Measurements from ENCODE around the gene CDKN2B. TPM values are rescaled to one million over a fixed set of nuclear protein-coding genes. Genes with fewer than 3 reads are reported as not detected.
A peak's percentile ranks its signal among the peaks of the same experiment; 100 is the strongest.

CDKN2B gene
- total RNA-seq, 1 donor from 2014 or later: 252 TPM

GRCh38 chr9:22041775-22042174 lies 32.7 kb upstream of the CDKN2B start:
- no peak for DNase-seq (ENCODE audit: low spot score)
- no peaks in the 10 kb centered on the region for H3K9me3 Mint-ChIP-seq (ENCODE audit: low read depth)
- no peak overlapping the region for H3K4me3 Mint-ChIP-seq (ENCODE audit: unreplicated experiment)
- TF ChIP-seq, protein P1, sequence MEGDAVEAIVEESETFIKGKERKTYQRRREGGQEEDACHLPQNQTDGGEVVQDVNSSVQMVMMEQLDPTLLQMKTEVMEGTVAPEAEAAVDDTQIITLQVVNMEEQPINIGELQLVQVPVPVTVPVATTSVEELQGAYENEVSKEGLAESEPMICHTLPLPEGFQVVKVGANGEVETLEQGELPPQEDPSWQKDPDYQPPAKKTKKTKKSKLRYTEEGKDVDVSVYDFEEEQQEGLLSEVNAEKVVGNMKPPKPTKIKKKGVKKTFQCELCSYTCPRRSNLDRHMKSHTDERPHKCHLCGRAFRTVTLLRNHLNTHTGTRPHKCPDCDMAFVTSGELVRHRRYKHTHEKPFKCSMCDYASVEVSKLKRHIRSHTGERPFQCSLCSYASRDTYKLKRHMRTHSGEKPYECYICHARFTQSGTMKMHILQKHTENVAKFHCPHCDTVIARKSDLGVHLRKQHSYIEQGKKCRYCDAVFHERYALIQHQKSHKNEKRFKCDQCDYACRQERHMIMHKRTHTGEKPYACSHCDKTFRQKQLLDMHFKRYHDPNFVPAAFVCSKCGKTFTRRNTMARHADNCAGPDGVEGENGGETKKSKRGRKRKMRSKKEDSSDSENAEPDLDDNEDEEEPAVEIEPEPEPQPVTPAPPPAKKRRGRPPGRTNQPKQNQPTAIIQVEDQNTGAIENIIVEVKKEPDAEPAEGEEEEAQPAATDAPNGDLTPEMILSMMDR (IDR thresholded peaks at IDR 0.05): no peak
- no peaks in the 10 kb centered on the region for H3K27me3 Mint-ChIP-seq (ENCODE audit: low read depth)
- H3K27ac Mint-ChIP-seq (ENCODE audit: unreplicated experiment): peak overlapping the region; percentile 22
- H3K4me1 Mint-ChIP-seq (ENCODE audit: low read depth): peaks cover 50% of the 10 kb centered on the region
- H3K36me3 Mint-ChIP-seq (ENCODE audit: low read depth): no peaks in the 10 kb centered on the region

- Mint-ChIP-seq H3K4me3 (ENCODE audit: unreplicated experiment) (no peak overlapping the region), H3K4me1 (ENCODE audit: low read depth) (peaks cover 50% of the 10 kb centered on the region), H3K9me3 (ENCODE audit: low read depth) (no peaks in the 10 kb centered on the region), H3K36me3 (ENCODE audit: low read depth) (no peaks in the 10 kb centered on the region), H3K27me3 (ENCODE audit: low read depth) (no peaks in the 10 kb centered on the region), H3K27ac (ENCODE audit: unreplicated experiment) (peak overlapping the region; percentile 86)
- no peak for DNase-seq (ENCODE audit: low spot score)
- TF ChIP-seq, protein P1 (IDR thresholded peaks at IDR 0.05): no peak
These were observed 32.2 kb upstream of the CDKN2B start for GRCh38 chr9:22041344-22041743.

- Mint-ChIP-seq H3K4me3 (ENCODE audit: unreplicated experiment) (no peak overlapping the region), H3K27ac (ENCODE audit: unreplicated experiment) (peak overlapping the region; percentile 86), H3K36me3 (ENCODE audit: low read depth) (no peaks in the 10 kb centered on the region), H3K4me1 (ENCODE audit: low read depth) (peaks cover 50% of the 10 kb centered on the region), H3K27me3 (ENCODE audit: low read depth) (no peaks in the 10 kb centered on the region), H3K9me3 (ENCODE audit: low read depth) (no peaks in the 10 kb centered on the region)
- TF ChIP-seq, protein P1 (IDR thresholded peaks at IDR 0.05): no peak
- DNase-seq (ENCODE audit: low spot score): no peak
These were observed 31.7 kb upstream of the CDKN2B start for GRCh38 chr9:22040760-22041159.

DNA sequence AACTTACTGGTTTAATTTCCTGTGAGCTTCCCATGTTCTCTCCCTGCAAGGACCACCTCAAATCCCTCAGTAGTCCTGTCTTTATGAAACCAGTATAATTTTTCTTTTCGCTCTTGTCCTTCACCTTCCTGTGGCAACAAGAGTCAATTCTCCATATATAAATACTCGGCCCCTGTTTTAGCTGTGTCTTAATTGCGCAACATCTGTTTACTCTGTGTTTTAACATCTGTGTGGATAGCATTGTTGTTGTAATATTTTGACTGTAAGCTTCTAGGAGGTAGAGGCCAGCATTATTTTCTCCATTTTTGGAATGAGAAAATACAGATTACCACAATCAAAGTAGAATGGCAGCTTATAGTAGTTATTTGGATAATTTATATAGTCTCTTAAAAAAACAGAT lies 30.2 kb upstream of the CDKN2B start:
- Mint-ChIP-seq H3K4me3 (ENCODE audit: unreplicated experiment) (no peak overlapping the region), H3K36me3 (ENCODE audit: low read depth) (no peaks in the 10 kb centered on the region), H3K4me1 (ENCODE audit: low read depth) (peaks cover 42% of the 10 kb centered on the region), H3K27ac (ENCODE audit: unreplicated experiment) (no peak overlapping the region), H3K9me3 (ENCODE audit: low read depth) (no peaks in the 10 kb centered on the region), H3K27me3 (ENCODE audit: low read depth) (no peaks in the 10 kb centered on the region)
- TF ChIP-seq, protein P1 (IDR thresholded peaks at IDR 0.05): no peak
- DNase-seq (ENCODE audit: low spot score): no peak

DNA sequence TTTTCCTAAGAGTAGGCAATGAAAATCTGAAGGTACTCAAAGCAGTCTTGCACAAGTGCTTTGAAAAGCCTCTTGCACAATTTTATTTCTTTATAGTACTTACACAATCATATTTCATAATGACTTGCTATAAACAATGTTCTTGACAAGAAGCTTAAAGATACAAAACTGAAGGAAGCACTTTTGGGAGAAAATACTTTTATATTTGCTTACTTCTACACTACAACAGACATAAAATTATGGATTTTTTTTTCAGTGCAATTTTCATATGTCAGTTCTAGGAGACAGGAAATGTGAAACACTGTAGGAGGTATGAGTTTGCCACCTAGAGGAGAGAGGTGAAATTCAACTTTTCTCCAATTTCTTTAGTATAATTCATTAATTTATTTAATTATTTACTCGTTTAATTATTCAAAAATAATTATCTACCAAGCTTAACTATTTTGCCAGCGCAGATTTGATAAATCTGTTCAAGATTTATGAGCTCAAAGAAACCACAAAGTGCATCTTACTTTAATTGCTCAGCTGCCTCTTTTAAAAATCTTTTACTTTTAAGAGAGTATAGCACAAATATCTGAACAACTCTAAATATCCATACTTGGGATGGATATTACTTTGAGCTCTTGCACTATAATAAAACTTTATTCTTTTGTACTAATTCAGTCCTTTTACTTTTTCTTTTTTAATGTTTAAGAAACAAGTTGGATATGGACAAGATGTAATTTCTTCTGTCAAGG lies 29.0 kb upstream of the CDKN2B start:
- Mint-ChIP-seq H3K9me3 (ENCODE audit: low read depth) (no peaks in the 10 kb centered on the region), H3K36me3 (ENCODE audit: low read depth) (peaks cover 1% of the 10 kb centered on the region), H3K4me3 (ENCODE audit: unreplicated experiment) (no peak overlapping the region), H3K4me1 (ENCODE audit: low read depth) (peaks cover 36% of the 10 kb centered on the region), H3K27me3 (ENCODE audit: low read depth) (no peaks in the 10 kb centered on the region), H3K27ac (ENCODE audit: unreplicated experiment) (no peak overlapping the region)
- TF ChIP-seq, protein P1 (IDR thresholded peaks at IDR 0.05): peak; percentile 88
- DNase-seq (ENCODE audit: low spot score): no peak
